BE2C (cell line): ENCODE results near the gene DDX10.

Experiments used
- DNase-seq: peaks from one replicate; pipeline ENCODE4 v3.0.0-alpha.2; 2020
- H3K27me3 ChIP-seq: fragments of 250-450 bp; sonication (Bioruptor Pico); 2 replicates; pipeline ENCODE4 v1.5.1; 2020; ENCODE audit warnings: mild to moderate bottlenecking
- H3K36me3 ChIP-seq: fragments of 250-450 bp; sonication (Bioruptor Pico); 2 replicates; pipeline ENCODE4 v1.5.1; 2020; ENCODE audit warnings: mild to moderate bottlenecking
- H3K4me1 ChIP-seq: fragments of 250-450 bp; sonication (Bioruptor Pico); 2 replicates; pipeline ENCODE4 v1.5.1; 2020
- H3K4me3 ChIP-seq: 2 replicates; pipeline ENCODE4 v1.5.1; 2011; ENCODE audit warnings: low read depth, low read length
- H3K9me3 ChIP-seq: fragments of 250-450 bp; sonication (Bioruptor Pico); 2 replicates; pipeline ENCODE4 v1.5.1; 2020
- TF ChIP-seq, protein P1 (sequence below): IDR thresholded peaks from 2 replicates; pipeline ENCODE4 v1.5.1; 2012; ENCODE audit warnings: mild to moderate bottlenecking, low read depth, low read length

Gene DDX10

DNA sequence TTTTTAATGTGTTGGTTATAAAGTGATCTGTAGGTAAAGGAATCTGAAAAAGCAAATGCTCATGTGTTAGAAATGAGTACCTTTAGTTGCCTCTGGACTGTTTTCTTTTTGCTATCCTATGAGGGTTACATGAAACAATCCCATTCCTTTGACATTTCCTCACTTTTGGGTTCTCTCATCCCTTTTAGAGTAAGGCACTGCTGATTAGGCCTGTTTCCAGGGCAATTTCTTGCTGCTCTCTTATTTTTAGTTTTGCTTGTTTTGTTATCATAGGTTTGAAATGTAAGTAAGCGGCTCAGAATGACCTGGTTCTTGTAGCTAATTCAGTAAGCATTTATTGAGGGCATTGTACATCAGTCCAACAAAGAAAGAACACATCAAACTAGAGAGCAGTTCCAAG, 138.9 kb downstream of the DDX10 start:
- DNase-seq: no peak
- no peaks in the 10 kb centered on the region for H3K27me3 ChIP-seq
- no peaks in the 10 kb centered on the region for H3K9me3 ChIP-seq
- TF ChIP-seq, protein P1, sequence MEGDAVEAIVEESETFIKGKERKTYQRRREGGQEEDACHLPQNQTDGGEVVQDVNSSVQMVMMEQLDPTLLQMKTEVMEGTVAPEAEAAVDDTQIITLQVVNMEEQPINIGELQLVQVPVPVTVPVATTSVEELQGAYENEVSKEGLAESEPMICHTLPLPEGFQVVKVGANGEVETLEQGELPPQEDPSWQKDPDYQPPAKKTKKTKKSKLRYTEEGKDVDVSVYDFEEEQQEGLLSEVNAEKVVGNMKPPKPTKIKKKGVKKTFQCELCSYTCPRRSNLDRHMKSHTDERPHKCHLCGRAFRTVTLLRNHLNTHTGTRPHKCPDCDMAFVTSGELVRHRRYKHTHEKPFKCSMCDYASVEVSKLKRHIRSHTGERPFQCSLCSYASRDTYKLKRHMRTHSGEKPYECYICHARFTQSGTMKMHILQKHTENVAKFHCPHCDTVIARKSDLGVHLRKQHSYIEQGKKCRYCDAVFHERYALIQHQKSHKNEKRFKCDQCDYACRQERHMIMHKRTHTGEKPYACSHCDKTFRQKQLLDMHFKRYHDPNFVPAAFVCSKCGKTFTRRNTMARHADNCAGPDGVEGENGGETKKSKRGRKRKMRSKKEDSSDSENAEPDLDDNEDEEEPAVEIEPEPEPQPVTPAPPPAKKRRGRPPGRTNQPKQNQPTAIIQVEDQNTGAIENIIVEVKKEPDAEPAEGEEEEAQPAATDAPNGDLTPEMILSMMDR: no peak
- H3K36me3 ChIP-seq: no peaks in the 10 kb centered on the region
- no peak overlapping the region for H3K4me3 ChIP-seq
- no peaks in the 10 kb centered on the region; the same call in 1 of the 2 replicates for H3K4me1 ChIP-seq

DNA sequence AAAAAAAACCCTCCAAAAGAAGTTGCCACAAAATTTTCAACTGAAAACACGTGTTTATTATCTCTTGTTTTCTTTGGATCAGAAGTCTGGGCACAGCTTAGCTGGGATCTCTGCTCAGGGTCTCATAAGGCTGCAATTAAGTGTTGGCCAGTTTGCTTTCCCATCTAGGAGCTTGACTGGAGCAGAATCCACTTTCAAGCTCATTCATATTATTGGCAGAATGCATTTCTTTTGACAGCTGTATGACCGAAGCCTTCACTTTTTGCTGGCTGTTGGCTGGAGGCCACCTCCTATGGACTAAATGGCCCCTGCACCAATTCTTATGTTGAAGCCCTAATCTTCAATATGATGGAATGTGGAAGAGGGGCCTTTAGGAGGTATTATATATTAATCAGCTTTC, 139.6 kb downstream of the DDX10 start:
- no peaks in the 10 kb centered on the region for H3K27me3 ChIP-seq
- no peaks in the 10 kb centered on the region; the same call in 1 of the 2 replicates for H3K4me1 ChIP-seq
- H3K9me3 ChIP-seq: no peaks in the 10 kb centered on the region
- H3K4me3 ChIP-seq: no peak overlapping the region
- TF ChIP-seq, protein P1: no peak
- no peaks in the 10 kb centered on the region for H3K36me3 ChIP-seq
- DNase-seq: no peak

DNA sequence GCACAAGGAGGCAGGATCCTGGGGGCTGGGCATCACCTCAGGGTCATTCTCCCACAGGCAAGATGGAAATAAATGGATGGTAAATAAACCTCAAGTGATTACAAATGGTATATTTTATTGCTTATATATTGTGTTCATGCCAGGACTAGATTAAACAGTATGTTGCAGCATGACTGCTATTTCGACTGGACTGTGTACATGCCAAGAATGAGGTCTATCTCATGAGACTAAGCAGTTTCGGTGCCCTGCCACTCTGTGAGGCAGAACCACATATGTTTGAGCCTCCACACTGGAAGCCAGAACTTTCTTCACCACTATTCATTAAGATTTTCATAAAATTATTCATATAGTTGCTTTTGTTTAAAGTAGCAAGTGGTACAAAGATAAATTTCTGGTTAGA, 140.2 kb downstream of the DDX10 start:
- Histone ChIP-seq H3K4me3 (no peak overlapping the region), H3K36me3 (no peaks in the 10 kb centered on the region), H3K9me3 (no peaks in the 10 kb centered on the region), H3K4me1 (no peaks in the 10 kb centered on the region; the same call in 1 of the 2 replicates), H3K27me3 (no peaks in the 10 kb centered on the region)
- no peak for DNase-seq
- TF ChIP-seq, protein P1: no peak

DNA sequence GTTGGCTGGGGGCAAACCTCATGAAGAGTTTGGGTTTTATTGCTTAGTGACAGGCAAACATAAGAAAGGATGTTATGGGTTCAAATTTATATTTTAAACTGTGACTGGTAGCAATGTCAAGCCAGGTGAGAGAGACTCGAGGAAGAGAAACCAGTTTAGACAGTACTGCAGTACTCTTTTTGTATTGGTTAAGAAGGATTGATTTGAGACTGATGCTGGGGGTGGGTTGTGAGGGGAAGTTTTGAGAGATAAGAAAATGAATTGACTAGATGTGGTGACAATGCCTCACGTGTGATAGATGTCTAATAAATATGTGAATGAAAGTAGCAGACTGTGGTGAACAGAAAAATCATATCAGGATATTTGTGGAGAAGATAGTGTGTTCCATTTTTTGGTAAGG, 142.4 kb downstream of the DDX10 start:
- Histone ChIP-seq H3K4me1 (no peaks in the 10 kb centered on the region), H3K27me3 (no peaks in the 10 kb centered on the region), H3K36me3 (no peaks in the 10 kb centered on the region), H3K4me3 (no peak overlapping the region), H3K9me3 (no peaks in the 10 kb centered on the region)
- no peak for DNase-seq
- TF ChIP-seq, protein P1: no peak

DNA sequence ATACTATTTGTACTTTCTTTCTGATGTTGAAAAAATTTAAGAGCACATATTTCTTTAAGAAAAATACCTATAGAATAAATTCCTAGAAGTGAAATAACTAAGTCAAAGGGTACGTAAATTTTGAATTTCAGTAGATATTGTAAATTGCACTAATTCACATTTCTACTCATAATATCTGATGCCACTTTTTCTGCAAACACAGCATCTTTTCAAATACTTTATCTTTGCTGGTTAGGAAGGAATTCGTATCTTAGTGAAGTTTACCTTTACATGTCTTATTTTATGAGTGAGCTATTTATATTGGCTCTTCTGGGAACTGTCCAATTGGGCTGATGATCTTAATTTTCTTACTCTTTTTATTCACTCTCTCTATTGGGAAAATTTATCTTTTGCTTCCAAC, 148.2 kb downstream of the DDX10 start:
- no peak overlapping the region for H3K4me3 ChIP-seq
- no peaks in the 10 kb centered on the region for H3K36me3 ChIP-seq
- no peaks in the 10 kb centered on the region for H3K27me3 ChIP-seq
- DNase-seq: no peak
- H3K4me1 ChIP-seq: no peaks in the 10 kb centered on the region
- H3K9me3 ChIP-seq: no peaks in the 10 kb centered on the region
- TF ChIP-seq, protein P1: no peak

DNA sequence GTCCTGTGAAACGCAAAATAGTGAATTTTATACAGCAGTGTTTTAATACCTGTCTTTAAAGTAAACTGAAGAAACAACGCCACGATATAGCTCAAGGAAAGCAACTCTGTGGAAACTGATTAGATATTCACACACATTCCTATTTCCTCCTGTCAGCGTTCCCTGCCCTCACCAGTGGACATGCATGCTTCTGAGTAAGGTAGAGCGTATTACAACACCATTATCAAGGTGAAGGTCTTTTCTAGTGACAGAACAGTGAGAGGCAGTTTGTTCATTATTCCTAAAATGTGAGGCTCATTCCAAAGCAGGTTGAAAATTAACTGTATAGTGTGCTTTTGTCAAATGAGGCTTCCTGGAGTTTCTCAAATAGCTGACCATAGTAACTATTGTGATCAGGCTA, 153.1 kb downstream of the DDX10 start:
- H3K36me3 ChIP-seq: no peaks in the 10 kb centered on the region
- no peaks in the 10 kb centered on the region for H3K27me3 ChIP-seq
- no peaks in the 10 kb centered on the region for H3K4me1 ChIP-seq
- TF ChIP-seq, protein P1: no peak
- H3K9me3 ChIP-seq: no peaks in the 10 kb centered on the region
- no peak for DNase-seq
- H3K4me3 ChIP-seq: no peak overlapping the region
